NCI-H2171 (cell line): ENCODE measurements around the gene TRIM38.
"Not testable (repeated sequence)": the region's sequence is repeated elsewhere in the genome, so short reads cannot be mapped to it uniquely, and the experiment has no call there.

Source experiments
- DNase-seq: peaks from one replicate; lab custom pipeline; 2025; lab: John Stamatoyannopoulos, UW

The TRIM38 gene

GRCh38 chr6:26006086-26006939 is 43.7 kb downstream of the TRIM38 start:
- no peak for DNase-seq

GRCh38 chr6:26006940-26007305 is 44.3 kb downstream of the TRIM38 start:
- DNase-seq = not testable (repeated sequence)

- no peak for DNase-seq
These were observed 45.9 kb downstream of the TRIM38 start for GRCh38 chr6:26008470-26008869.

DNA sequence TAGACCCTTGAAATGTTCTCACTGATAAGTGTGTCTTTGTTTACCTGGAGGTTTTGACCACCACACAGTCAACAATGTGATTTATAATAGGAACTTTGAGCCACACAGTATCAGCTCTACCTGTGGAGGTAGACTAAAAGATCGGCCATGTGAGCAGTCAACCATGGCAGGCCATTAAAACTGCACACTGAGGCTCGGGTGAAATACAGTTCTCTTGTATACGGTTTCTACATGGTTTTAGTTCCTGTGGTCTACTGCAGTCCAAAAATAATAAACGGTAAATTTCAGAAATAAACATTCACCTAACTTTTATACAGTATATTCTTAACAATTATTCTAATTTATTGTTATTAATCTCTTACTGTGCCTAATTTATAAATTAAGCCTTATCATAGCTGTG is 47.2 kb downstream of the TRIM38 start:
- no peak for DNase-seq

GRCh38 chr6:26012061-26012460 is 49.5 kb downstream of the TRIM38 start:
- DNase-seq = no peak

- DNase-seq = not testable (repeated sequence)
These were observed 51.8 kb downstream of the TRIM38 start for GRCh38 chr6:26014386-26014785.

DNA sequence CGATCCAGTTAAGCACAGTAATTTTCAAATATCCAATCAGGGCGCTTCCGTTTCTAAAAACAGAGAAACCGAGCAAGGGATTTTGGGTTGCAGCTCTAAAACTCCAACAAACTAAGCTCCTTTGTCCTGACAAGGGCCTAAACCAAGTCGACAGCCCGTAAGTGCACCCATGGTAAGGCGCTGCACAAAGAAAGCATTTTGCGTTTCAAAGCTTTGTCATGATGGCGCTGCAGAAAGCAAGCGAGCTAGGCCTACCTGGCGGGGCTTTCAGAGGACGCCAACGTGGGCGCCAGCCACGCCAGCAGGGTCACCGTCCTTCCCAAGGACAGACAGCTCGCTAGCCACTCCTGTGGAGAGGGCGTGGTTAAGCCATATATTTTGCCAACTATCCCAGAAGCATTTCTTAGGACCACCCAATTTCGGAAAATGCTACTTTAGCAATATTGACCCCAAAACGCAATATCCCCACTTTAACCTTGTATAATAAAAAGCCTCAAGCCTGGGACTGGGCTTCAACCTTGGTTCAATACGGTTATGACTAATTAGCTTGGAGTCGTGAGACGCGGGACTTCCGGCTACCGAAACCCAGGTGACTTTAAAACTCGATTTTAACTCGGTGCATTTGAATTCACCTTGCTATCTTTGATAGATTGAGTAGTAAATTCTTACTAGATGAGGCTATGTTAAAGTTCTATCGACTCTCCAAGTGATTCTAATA is 53.8 kb downstream of the TRIM38 start:
- DNase-seq = no peak

DNA sequence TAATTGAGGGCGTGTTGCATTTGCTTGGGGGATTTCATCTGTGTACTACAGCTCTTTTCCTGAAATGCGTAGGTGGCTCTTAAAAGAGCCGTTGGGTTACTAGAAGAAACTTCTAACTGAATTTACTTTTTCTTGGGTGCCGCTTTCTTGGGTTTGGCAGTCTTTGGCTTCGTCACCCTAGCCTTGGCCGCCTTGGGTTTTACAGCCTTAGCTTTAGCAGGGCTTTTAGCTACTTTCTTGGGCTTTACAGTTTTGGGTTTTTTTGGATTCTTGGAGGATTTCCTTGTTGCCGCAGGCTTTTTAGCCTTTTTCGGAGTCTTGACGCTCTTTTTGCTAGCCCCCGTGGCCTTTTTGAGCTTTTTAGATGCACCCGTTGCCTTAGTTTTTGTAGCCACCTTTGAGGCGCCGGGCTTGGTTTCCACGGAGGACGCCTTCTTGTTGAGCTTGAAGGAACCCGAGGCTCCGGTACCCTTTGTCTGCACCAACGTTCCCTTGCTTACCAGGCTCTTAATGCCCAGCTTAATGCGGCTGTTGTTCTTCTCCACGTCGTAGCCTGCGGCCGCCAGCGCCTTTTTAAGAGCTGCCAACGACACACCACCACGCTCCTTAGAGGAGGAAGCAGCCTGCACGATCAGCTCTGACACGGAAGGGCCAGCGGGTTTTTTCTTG is 54.5 kb downstream of the TRIM38 start:
- no peak for DNase-seq

DNA sequence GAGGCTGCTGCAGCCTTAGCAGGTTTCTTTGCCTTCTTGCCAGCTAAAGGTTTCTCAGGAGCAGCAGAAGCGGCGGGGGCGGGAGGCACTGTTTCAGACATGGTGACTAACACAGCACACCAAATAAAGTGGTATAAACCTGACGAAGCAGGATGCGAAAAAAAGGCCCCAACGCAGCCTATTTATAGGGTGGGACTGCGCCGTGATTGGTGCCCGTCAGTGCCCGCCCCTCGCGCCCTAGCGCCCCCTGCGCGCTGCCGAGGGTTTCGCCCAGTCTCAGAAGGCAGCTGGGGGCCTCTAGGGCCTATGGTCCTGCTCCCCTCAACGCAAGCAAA is 55.0 kb downstream of the TRIM38 start:
- no peak for DNase-seq

- DNase-seq = no peak
These were observed 56.7 kb downstream of the TRIM38 start for GRCh38 chr6:26019261-26019830.

DNA sequence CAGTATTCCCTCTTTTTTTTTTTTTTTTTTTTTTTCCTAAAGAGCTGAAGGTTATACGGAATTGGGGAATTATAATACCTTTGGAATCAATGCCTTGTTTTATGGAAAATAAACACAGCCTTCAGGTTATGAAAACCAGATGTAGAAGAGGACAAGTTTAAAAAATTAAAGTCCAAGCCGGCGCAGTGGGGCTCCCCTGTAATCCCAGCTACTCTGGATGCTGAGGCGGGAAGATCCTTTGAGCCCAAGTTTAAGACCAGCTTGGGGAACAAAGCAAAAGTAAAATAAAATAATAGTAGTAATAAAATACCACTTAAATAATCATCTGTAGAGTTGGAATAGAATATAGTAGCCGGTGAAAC is 57.3 kb downstream of the TRIM38 start:
- DNase-seq = no peak

GRCh38 chr6:26020329-26021000 is 57.9 kb downstream of the TRIM38 start:
- DNase-seq = peak; percentile 80

GRCh38 chr6:26021001-26021349 is 58.4 kb downstream of the TRIM38 start:
- peak; percentile 44 for DNase-seq

DNA sequence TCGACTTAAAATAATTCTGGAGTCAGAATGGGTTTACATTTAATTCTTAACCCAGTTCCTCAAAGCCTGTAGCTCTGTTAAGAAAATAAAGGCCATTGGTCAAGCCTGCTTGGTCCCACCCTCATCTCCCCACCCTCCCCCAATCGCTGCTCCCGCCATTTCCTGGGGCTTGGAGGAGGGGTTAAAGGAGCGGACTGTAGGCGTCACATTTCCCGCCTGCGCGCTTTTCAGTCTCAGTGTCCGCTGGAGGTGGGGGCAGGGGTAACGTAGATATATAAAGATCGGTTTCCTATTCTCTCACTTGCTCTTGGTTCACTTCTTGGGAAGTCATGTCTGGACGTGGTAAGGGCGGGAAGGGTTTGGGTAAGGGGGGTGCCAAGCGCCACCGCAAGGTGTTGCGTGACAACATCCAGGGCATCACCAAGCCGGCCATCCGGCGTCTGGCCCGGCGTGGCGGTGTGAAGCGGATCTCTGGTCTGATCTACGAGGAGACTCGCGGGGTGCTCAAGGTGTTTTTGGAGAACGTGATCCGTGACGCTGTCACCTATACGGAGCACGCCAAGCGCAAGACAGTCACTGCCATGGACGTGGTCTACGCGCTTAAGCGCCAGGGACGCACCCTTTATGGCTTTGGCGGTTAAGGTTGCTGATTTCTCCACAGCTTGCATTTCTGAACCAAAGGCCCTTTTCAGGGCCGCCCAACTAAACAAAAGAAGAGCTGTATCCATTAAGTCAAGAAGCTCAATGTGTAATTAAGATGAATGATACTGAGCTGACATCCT is 58.9 kb downstream of the TRIM38 start:
- peak; percentile 93 for DNase-seq

GRCh38 chr6:26022132-26022472 is 59.5 kb downstream of the TRIM38 start:
- peak; percentile 79 for DNase-seq

GRCh38 chr6:26022737-26023136 is 60.1 kb downstream of the TRIM38 start:
- DNase-seq = no peak

GRCh38 chr6:26024651-26025046 is 62.0 kb downstream of the TRIM38 start:
- no peak for DNase-seq

GRCh38 chr6:26025047-26025893 is 62.7 kb downstream of the TRIM38 start:
- DNase-seq = no peak

DNA sequence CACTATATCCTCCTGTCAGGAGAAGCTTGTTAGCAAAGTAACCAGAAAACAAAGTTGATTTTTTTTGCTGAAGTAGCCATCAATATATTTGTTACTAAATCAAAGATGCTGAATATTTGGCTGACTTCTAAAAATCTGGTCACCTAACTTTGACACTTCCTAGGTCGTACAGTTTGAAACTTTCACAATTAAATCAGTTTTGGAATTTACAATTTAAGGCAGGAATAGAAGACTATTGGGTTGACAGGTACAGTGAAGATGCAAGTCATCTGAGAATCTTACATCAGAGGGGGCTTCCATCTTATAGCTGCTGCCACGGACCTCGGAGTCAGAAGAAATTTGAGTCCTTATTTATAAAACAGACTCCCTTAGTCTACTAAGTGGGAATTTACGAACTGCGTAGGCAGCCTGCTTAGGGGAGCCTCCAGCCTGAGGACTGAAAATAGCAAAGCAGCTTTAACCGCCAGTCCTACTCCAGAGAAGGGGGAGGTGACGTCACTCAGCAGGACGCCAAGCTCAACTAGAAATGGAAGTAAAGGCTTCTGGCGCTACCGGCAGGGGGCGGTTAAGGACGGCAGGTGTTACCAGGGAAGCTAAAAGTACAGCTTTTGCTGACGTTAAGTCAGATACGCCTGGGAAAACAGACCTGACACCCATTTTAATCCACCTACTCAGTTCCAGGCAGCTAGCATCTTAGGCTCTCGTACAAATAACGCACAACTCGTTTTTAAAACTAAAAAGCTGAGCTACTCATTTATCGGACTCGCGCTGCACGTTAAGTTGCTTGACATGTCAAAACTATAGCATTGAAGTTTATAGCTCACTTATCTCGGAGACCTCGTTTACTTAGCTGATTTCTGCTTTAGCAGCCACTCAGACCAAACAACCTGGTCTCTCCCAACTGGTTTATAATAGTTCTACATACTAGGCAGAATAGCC is 63.6 kb downstream of the TRIM38 start:
- peak; percentile 89 for DNase-seq
